Measurements from ENCODE around the gene ELOVL7.

ELOVL7 gene

DNA sequence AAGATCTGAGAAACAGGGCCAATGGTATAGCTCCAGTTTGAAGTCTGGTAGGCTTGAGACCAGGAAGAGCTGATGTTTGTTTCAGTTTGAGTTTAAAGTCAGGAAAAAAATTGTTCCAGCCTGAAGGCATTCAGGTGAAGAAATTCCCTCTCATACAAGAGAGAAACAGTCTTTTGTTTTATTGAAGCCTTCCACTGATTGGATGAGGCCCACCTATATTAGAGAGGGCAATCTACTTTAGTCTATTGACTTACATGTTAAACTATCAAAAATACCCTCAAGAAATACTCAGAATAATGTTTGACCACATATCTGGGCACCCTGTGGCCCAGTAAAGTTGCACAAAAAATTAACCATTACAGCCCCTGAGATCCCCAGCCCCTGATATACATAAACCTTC is 138.9 kb downstream of the ELOVL7 start:
- DNase-seq: no peak

DNA sequence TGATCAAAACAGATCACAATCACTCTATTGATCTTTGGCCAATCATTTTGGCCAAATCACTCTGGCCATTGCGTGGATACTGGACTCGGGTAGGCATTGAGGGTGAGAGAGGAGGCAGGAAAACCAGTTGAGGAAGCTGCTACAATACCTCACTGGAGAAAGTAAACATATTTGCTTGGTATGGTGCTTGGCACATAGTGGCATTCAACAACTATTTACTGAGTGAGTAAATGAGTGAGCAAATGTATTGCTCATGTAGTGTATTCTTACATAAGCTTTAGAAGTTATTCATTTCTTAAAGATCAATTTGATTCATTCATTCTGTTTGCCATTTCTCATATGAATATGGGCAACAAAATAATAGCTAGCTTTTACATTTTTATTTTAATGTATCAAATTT is 140.1 kb downstream of the ELOVL7 start:
- no peak for DNase-seq

Measured in SW 1271 (cell line).